Caco-2 (cell line): ENCODE measurements around the gene LY6G5C. TPM values are rescaled to one million over a fixed set of nuclear protein-coding genes. Genes with fewer than 3 reads are reported as not detected.

Source experiments
- BruUV-seq: library from RNA; stranded (reverse); fragments of 400-500 nt; replicated peaks from 2 replicates; lab custom pipeline; 2021; lab: Mats Ljungman, UMichigan
- CTCF ChIA-PET: fragments of 300-600 bp; sonication (Branson Sonifier 250); formaldehyde crosslinking; loops from one replicate; lab custom pipeline; 2022; ENCODE audit warnings: antibody characterized with exemption; lab: Charles Lee
- POLR2A ChIA-PET: fragments of 300-600 bp; sonication (Branson Sonifier 250); formaldehyde crosslinking; loops from one replicate; lab custom pipeline; 2022; ENCODE audit warnings: antibody characterized with exemption; lab: Charles Lee
- DNase-seq, 2 experiments: peaks; one replicate each; pipeline versions ENCODE4 v3.0.0 to v3.0.0-alpha.2; 2020 to 2022
- H3K27me3 ChIP-seq: replicated peaks from 2 replicates; pipeline ENCODE4 v1.6.0; 2011; ENCODE audit warnings: low read length; ENCODE audit not compliant: control insufficient read depth, insufficient read depth
- H3K36me3 ChIP-seq: 2 replicates; pipeline ENCODE4 v1.5.1; 2011; ENCODE audit warnings: low read length; ENCODE audit not compliant: control insufficient read depth, insufficient read depth
- H3K4me1 ChIP-seq: fragments of 250-450 bp; sonication (Bioruptor Pico); 2 replicates; pipeline ENCODE4 v1.5.1; 2020; ENCODE audit warnings: mild to moderate bottlenecking
- H3K4me3 ChIP-seq: 2 replicates; pipeline ENCODE4 v1.5.1; 2011; ENCODE audit warnings: low read depth, mild to moderate bottlenecking, control low read depth, low read length
- H3K9me3 ChIP-seq: fragments of 250-450 bp; sonication (Bioruptor Pico); 2 replicates; pipeline ENCODE4 v1.5.1; 2020; ENCODE audit warnings: mild to moderate bottlenecking, moderate library complexity
- H3K27ac Mint-ChIP-seq: one replicate; pipeline ENCODE4 v1.8.0; 2022; ENCODE audit warnings: mixed read lengths; ENCODE audit not compliant: unreplicated experiment
- H3K27me3 Mint-ChIP-seq: one replicate; pipeline ENCODE4 v1.8.0; 2022; ENCODE audit warnings: mixed read lengths; ENCODE audit not compliant: insufficient read depth, unreplicated experiment
- H3K36me3 Mint-ChIP-seq: one replicate; pipeline ENCODE4 v1.8.0; 2022; ENCODE audit warnings: mild to moderate bottlenecking, mixed read lengths; ENCODE audit not compliant: insufficient read depth, unreplicated experiment
- H3K4me1 Mint-ChIP-seq: one replicate; pipeline ENCODE4 v1.8.0; 2022; ENCODE audit warnings: low read depth, mixed read lengths; ENCODE audit not compliant: unreplicated experiment
- H3K4me3 Mint-ChIP-seq: one replicate; pipeline ENCODE4 v1.8.0; 2022; ENCODE audit warnings: mild to moderate bottlenecking, moderate library complexity, mixed read lengths; ENCODE audit not compliant: unreplicated experiment
- H3K9me3 Mint-ChIP-seq: one replicate; pipeline ENCODE4 v1.8.0; 2022; ENCODE audit warnings: mixed read lengths; ENCODE audit not compliant: unreplicated experiment
- CTCF ChIP-seq, 2 experiments: fragments of 200-600 bp in 1 of 2; IDR thresholded peaks; 1 replicate in 1 of 2; 2 replicates in 1 of 2; pipeline versions ENCODE4 v1.5.1 to v1.8.0; 2011 to 2022; ENCODE audit warnings: antibody characterized with exemption in 1 of 2, control low read depth in 1 of 2, inconsistent platforms in 1 of 2, low read depth in 1 of 2, low read length in 1 of 2, mild to moderate bottlenecking in 1 of 2, moderate library complexity in 1 of 2; ENCODE audit not compliant: insufficient read depth in 1 of 2, severe bottlenecking in 1 of 2, unreplicated experiment in 1 of 2
- intact Hi-C: fragments of 100-400 bp; cut with micrococcal nuclease; formaldehyde crosslinking; loops from one replicate; pipeline ENCODE4 v1.10.0; 2022; ENCODE audit not compliant: unreplicated experiment
- total RNA-seq: library from RNA; stranded (reverse); gene quantifications from 2 replicates; pipeline ENCODE4 v1.2.3, GENCODE V29; 2022

The LY6G5C gene
- total RNA-seq, 1 experiment from 2014 or later: 2.9 TPM

- Mint-ChIP-seq H3K27ac (no peak overlapping the region), H3K9me3 (no peaks in the 10 kb centered on the region), H3K36me3 (peaks cover 3% of the 10 kb centered on the region), H3K4me1 (peaks cover 17% of the 10 kb centered on the region), H3K27me3 (no peaks in the 10 kb centered on the region), H3K4me3 (no peak overlapping the region)
- DNase-seq: no peak
- no peaks in the 10 kb centered on the region for H3K9me3 ChIP-seq
- peaks cover 7% of the 10 kb centered on the region for H3K4me1 ChIP-seq
- H3K36me3 ChIP-seq: no peaks in the 10 kb centered on the region
- H3K4me3 ChIP-seq: no peak overlapping the region
- TF ChIP-seq CTCF (IDR thresholded peaks at IDR 0.05; ENCODE audit: insufficient read depth in 1 of 2, low read depth in 1 of 2, low read length in 1 of 2, severe bottlenecking in 1 of 2, unreplicated experiment in 1 of 2): no peak
- H3K27me3 ChIP-seq: no peaks in the 10 kb centered on the region
- CTCF ChIA-PET: no interaction called here
- POLR2A ChIA-PET: no interaction called here
- intact Hi-C loops: no loop called here
- BruUV-seq: no TSS peak
These were observed 27.4 kb upstream of the LY6G5C start for GRCh38 chr6:31708224-31708623.

- Mint-ChIP-seq H3K4me3 (no peak overlapping the region), H3K9me3 (no peaks in the 10 kb centered on the region), H3K36me3 (peaks cover 5% of the 10 kb centered on the region), H3K27ac (no peak overlapping the region), H3K4me1 (peaks cover 12% of the 10 kb centered on the region), H3K27me3 (no peaks in the 10 kb centered on the region)
- no TSS peak for BruUV-seq
- H3K9me3 ChIP-seq: no peaks in the 10 kb centered on the region
- no peak for DNase-seq
- ChIA-PET CTCF (no interaction called here), POLR2A (no interaction called here)
- peaks cover 3% of the 10 kb centered on the region for H3K4me1 ChIP-seq
- H3K4me3 ChIP-seq: no peak overlapping the region
- no peaks in the 10 kb centered on the region for H3K27me3 ChIP-seq
- no peak for TF ChIP-seq CTCF (IDR thresholded peaks at IDR 0.05; ENCODE audit: insufficient read depth in 1 of 2, low read depth in 1 of 2, low read length in 1 of 2, severe bottlenecking in 1 of 2, unreplicated experiment in 1 of 2)
- intact Hi-C loops: no loop called here
- H3K36me3 ChIP-seq: no peaks in the 10 kb centered on the region
These were observed 26.8 kb upstream of the LY6G5C start for GRCh38 chr6:31707701-31708100.

- intact Hi-C loops: no loop called here
- CTCF ChIA-PET: no interaction called here
- BruUV-seq: no TSS peak
- H3K27ac Mint-ChIP-seq: no peak within 1 kb of the TSS
- peaks cover 4% of the 10 kb centered on the region for H3K4me1 Mint-ChIP-seq
- H3K27me3 ChIP-seq: no peaks in the 10 kb centered on the region
- H3K36me3 ChIP-seq: no peaks in the 10 kb centered on the region
- no peak for DNase-seq
- peaks cover 10% of the 10 kb centered on the region for H3K4me1 ChIP-seq
- no peaks in the 10 kb centered on the region for H3K9me3 Mint-ChIP-seq
- no peaks in the 10 kb centered on the region for H3K9me3 ChIP-seq
- no peak within 1 kb of the TSS for H3K4me3 ChIP-seq
- no peak within 1 kb of the TSS for H3K4me3 Mint-ChIP-seq
- H3K27me3 Mint-ChIP-seq: no peaks in the 10 kb centered on the region
- TF ChIP-seq CTCF (IDR thresholded peaks at IDR 0.05; ENCODE audit: insufficient read depth in 1 of 2, low read depth in 1 of 2, low read length in 1 of 2, severe bottlenecking in 1 of 2, unreplicated experiment in 1 of 2): no peak
- POLR2A ChIA-PET: interaction anchor here (0.8 kb wide), 1 partner anchor 24 kb away, joined by 5 read pairs; no protein-coding TSS in a partner anchor
- H3K36me3 Mint-ChIP-seq: peaks cover 5% of the 10 kb centered on the region
These were observed 25.7 kb upstream of the LY6G5C start, which contains the start of gene LY6G6F for GRCh38 chr6:31706599-31706998. TSS of gene LY6G6F (plus strand) at chr6:31706866. CDS start at chr6:31706907, 41 bp downstream.
